GM21447 (cell line): ENCODE results near the gene SEC14L2.
"Not testable (repeated sequence)": the region's sequence is repeated elsewhere in the genome, so short reads cannot be mapped to it uniquely, and the experiment has no call there.

Source experiments
- ATAC-seq: cut with Tn5 transposase; IDR thresholded peaks from one replicate; pipeline ENCODE4 v1.9.1; 2021; ENCODE audit not compliant: unreplicated experiment

Gene SEC14L2

DNA sequence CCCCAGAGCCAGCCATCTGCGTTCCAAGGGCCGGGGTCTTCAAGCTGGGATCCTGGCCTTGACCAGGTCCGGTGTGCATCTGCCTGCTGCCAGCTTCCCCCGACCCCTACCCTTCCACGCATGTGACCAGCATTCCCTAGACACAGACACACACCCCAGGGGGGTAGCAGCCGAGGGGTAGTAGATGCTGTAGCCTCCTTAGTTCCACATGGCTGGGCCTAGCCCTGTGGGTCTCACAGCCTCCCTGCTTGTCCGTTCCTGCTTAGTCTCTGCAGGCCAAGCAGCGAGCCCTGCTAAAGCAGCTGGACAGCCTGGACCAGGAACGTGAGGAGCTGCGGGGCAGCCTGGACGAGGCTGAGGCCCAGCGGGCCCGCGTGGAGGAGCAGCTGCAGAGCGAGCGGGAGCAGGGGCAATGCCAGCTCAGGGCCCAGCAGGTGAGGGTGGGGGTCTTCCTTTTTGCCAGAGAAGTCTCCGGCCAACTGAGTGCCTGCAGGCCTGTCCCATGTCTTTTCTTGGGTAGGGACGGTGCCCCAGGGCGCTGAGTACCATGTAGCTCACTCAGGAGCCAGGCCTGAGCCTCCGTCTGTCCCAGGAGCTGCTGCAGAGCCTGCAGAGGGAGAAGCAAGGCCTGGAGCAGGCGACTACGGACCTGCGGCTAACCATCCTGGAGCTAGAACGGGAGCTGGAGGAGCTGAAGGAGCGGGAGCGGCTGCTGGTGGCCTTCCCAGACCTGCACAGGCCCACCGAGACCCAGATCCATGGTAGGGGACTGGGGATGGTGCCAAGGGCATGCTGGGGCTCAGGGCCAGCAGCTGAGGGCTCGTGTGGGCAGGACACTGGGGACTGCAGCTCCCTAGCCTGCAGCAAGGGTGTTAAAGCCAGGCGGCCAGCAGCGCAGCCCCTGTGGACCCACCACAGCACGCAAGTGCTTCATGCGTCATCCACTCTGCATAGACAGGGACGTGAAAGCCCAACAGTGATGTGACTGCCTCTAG is 23.2 kb upstream of the SEC14L2 start:
- ATAC-seq, result no peak

- ATAC-seq, result no peak
Observed at GRCh38 chr22:30375312-30375849, 21.4 kb upstream of the SEC14L2 start.

- ATAC-seq, result no peak
Observed at GRCh38 chr22:30380011-30380410, 16.8 kb upstream of the SEC14L2 start.

DNA sequence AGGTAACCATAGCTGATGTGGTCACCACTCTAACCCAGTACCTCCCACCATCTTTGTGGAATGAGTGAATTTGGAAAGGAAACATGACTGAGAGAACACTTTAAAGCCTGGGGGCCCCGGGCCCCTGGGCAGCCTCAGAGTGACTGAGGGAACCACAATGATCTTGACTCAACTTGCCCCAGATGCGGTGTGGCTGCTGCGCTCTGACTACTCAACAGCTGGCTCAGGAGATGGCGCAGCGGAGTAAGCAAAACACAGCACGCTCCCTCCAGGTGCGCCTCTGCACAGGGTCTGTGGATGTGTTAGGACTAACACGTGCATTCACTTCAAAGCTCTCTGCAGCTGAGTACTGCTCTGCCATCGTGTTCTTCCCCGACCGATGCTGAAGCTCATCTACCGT is 15.6 kb upstream of the SEC14L2 start:
- ATAC-seq, result no peak

DNA sequence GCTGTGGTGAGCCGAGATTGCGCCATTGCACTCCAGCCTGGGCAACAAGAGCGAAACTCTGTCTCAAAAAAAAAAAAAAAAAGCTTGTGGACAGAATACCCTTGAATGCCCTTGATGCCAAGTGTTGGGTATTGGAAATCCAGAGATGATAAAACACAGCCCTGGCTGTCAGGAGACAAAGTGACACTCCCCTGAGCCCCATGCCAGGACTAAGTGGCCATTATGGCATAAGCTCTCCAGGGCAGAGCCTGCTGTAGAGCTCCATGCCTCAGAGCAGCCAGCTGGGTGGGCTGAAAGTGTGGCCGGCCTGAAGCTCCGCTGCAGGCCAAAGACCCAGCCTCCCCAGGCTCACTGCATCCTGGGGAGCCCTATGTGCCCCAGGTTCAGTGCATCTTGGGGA is 14.5 kb upstream of the SEC14L2 start:
- no peak for ATAC-seq

GRCh38 chr22:30383061-30383460 is 13.8 kb upstream of the SEC14L2 start:
- no peak for ATAC-seq

- no peak for ATAC-seq
Observed at GRCh38 chr22:30385942-30386341, 10.9 kb upstream of the SEC14L2 start.

DNA sequence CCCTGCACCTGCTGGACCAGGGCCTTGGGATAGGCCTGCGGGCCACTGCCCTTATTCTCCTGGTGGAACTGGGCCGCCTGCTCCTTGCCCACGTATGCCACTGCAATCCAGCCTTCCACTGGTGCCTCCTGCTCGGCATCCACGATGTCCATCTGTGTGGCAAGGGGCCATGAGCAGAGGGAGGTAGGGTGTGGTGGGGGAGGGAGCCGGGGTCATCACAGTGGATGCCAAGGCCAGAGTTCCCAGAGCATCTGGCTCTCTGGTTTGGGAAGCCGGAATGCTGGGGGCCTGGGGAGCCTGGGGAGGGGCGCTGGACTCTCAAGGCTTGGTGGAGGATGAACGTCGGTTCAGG is 10.2 kb upstream of the SEC14L2 start:
- no peak for ATAC-seq

GRCh38 chr22:30386960-30387827 is 9.6 kb upstream of the SEC14L2 start, which contains the start of gene RNF215:
RNF215 (minus strand) TSS chr22:30387411; CDS start chr22:30387313, 98 bp downstream.
- peak; percentile 70 for ATAC-seq

GRCh38 chr22:30390974-30391691 is 5.7 kb upstream of the SEC14L2 start:
- ATAC-seq, result no peak

DNA sequence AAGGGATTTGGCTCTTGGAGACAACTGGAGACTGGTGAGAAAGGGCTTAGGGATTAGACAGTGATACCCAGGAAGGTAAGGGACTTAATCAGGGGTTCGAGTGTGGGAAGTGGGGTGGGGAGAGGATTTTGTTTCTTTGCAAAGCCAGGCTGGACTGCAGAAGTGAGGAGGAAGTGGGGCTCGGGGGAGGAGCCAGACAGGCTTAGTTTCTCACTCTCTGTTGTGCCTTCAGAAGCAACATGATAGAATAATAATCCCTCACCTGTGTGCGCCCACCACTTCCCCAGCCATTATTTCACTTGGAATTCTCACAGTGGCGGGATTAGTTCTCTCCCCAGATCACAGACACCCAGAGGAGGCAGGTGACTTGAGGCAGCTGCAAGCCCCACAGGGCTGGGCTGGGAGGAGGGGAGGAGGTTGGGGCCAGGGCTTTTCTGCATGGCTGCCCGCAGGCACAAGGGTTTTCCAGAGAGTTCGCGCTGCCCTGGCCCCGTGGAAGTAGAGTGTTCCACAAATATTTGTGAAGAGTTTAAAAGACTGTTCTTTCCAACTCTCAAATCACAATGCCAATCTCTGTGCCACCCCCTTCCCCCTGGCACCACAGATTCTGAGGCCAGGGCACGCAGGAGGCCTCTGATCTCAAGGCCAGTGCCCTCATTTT is 4.0 kb upstream of the SEC14L2 start:
- no peak for ATAC-seq

- no peak for ATAC-seq
Observed at GRCh38 chr22:30393322-30393680, 3.5 kb upstream of the SEC14L2 start.

DNA sequence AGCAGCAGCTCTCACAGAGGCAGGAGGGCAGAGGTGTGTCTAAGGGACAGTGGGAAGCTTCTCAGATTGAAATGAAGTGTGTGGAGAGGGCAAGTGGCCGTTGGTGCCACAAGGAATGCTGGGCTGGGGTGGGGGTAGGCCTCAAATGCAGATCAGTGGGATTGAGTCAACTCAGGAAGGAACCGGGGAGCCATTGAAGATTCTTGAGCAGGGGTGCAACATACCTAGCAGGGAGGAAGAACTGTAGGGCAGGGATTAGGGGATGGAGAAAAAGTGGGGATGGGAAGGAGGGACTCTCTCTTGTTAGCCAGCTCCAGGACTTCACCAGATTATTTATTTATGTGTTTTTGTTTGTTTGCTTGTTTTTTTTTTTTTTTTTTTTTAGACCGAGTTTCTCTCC is 2.9 kb upstream of the SEC14L2 start:
- ATAC-seq, result no peak

- ATAC-seq, result no peak
Observed at GRCh38 chr22:30397656-30398635, 1.1 kb downstream of the SEC14L2 start.

- no peak for ATAC-seq
Observed at GRCh38 chr22:30398685-30399680, 2.2 kb downstream of the SEC14L2 start.

- ATAC-seq, result no peak
Observed at GRCh38 chr22:30399718-30400117, 2.9 kb downstream of the SEC14L2 start.

- ATAC-seq, result no peak
Observed at GRCh38 chr22:30400159-30400558, 3.3 kb downstream of the SEC14L2 start.

DNA sequence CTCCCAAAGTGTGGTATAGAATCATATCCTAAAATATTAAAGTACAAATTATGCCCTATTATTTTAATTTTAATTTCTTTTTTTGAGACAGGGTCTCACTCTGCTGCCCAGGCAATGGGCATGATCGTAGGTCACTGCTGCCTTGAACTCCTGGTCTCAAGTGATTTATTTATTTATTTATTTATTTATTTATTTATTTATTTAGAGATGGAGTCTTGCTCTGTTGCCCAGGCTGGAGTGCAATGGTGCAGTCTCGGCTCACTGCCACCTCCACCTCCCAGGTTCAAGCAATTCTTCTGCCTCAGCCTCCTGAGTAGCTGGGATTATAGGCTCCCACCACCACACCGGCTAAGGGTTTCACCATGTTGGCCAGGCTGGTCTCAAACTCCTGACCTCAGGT is 4.2 kb downstream of the SEC14L2 start:
- ATAC-seq, result not testable (repeated sequence)
